ENCODE data around the gene TTC16. TPM values are rescaled to one million over a fixed set of nuclear protein-coding genes. Genes with fewer than 3 reads are reported as not detected.

Gene TTC16
- total and polyA plus RNA-seq, 2 of the 8 experiments (the other 6 are each of a cell fraction or from before 2014, with no cell fraction given) = 0.03 TPM; not detected in 1

- TF ChIP-seq CHD7 (IDR thresholded peaks at IDR 0.05; ENCODE audit: insufficient replicate concordance, low read length) = no peak
- no peak for TF ChIP-seq USF2 (IDR thresholded peaks at IDR 0.05; ENCODE audit: low read length)
- TF ChIP-seq SP4 (IDR thresholded peaks at IDR 0.05; ENCODE audit: low read length) = no peak
- TF ChIP-seq KDM1A (IDR thresholded peaks at IDR 0.05; ENCODE audit: borderline replicate concordance, low read length) = no peak
- no peak for TF ChIP-seq HDAC2 (IDR thresholded peaks at IDR 0.05; ENCODE audit: borderline replicate concordance in 1 of 2, low read depth in 2 of 2, low read length in 2 of 2)
- no peak for TF ChIP-seq POLR2AphosphoS5 (IDR thresholded peaks at IDR 0.05; ENCODE audit: low read depth, low read length)
Measured at GRCh38 chr9:127720031-127720864, 4.4 kb downstream of the TTC16 start (continued).
